HuH-7.5 (cell line): ENCODE measurements around the gene CTDSPL.

Source experiments
- DNase-seq: peaks from one replicate; pipeline ENCODE4 v3.0.0; 2011; ENCODE audit warnings: low spot score

The CTDSPL gene

GRCh38 chr3:37891227-37891626 is 29.5 kb downstream of the CTDSPL start:
- DNase-seq: no peak

GRCh38 chr3:37892927-37893600 is 31.4 kb downstream of the CTDSPL start:
- DNase-seq: peak; percentile 29

GRCh38 chr3:37896827-37897226 is 35.1 kb downstream of the CTDSPL start:
- no peak for DNase-seq

- DNase-seq: no peak
These were observed 36.1 kb downstream of the CTDSPL start for GRCh38 chr3:37897763-37898162.

GRCh38 chr3:37898424-37898823 is 36.7 kb downstream of the CTDSPL start:
- no peak for DNase-seq

GRCh38 chr3:37899101-37899707 is 37.5 kb downstream of the CTDSPL start:
- DNase-seq: no peak

- DNase-seq: no peak
These were observed 38.1 kb downstream of the CTDSPL start for GRCh38 chr3:37899711-37900306.

- DNase-seq: no peak
These were observed 40.0 kb downstream of the CTDSPL start for GRCh38 chr3:37901721-37902120.

GRCh38 chr3:37902674-37903073 is 41.0 kb downstream of the CTDSPL start:
- no peak for DNase-seq

GRCh38 chr3:37903320-37903719 is 41.6 kb downstream of the CTDSPL start:
- DNase-seq: no peak

- DNase-seq: no peak
These were observed 42.1 kb downstream of the CTDSPL start for GRCh38 chr3:37903734-37904133.

- no peak for DNase-seq
These were observed 42.9 kb downstream of the CTDSPL start for GRCh38 chr3:37904601-37905000.

- no peak for DNase-seq
These were observed 43.7 kb downstream of the CTDSPL start for GRCh38 chr3:37905346-37905745.

- DNase-seq: no peak
These were observed 44.5 kb downstream of the CTDSPL start for GRCh38 chr3:37905987-37906674.

- no peak for DNase-seq
These were observed 45.1 kb downstream of the CTDSPL start for GRCh38 chr3:37906734-37907282.

- DNase-seq: no peak
These were observed 45.7 kb downstream of the CTDSPL start for GRCh38 chr3:37907371-37907770.

- DNase-seq: no peak
These were observed 46.2 kb downstream of the CTDSPL start for GRCh38 chr3:37907906-37908305.

- DNase-seq: no peak
These were observed 47.6 kb downstream of the CTDSPL start for GRCh38 chr3:37909067-37909911.

GRCh38 chr3:37910671-37911400 is 49.2 kb downstream of the CTDSPL start:
- DNase-seq: no peak

GRCh38 chr3:37912052-37912733 is 50.5 kb downstream of the CTDSPL start:
- no peak for DNase-seq
